SJSA1 (cell line): ENCODE measurements around the gene ZFPL1. TPM values are rescaled to one million over a fixed set of nuclear protein-coding genes. Genes with fewer than 3 reads are reported as not detected.

Experiments used
- DNase-seq, 2 experiments: peaks; one replicate each; pipeline ENCODE4 v3.0.0-alpha.2; 2015 to 2020; ENCODE audit warnings: low spot score in 2 of 2, low read depth in 1 of 2
- H3K27ac ChIP-seq: fragments of 250-450 bp; sonication (Bioruptor Pico); 2 replicates; pipeline ENCODE4 v1.5.1; 2020; ENCODE audit warnings: mild to moderate bottlenecking, moderate library complexity
- H3K27me3 ChIP-seq: fragments of 250-450 bp; sonication (Bioruptor Pico); replicated peaks from 2 replicates; pipeline ENCODE4 v1.5.1; 2020; ENCODE audit warnings: mild to moderate bottlenecking, moderate library complexity
- H3K36me3 ChIP-seq: fragments of 250-450 bp; sonication (Bioruptor Pico); 2 replicates; pipeline ENCODE4 v1.5.1; 2020; ENCODE audit warnings: mild to moderate bottlenecking
- H3K4me1 ChIP-seq: fragments of 250-450 bp; sonication (Bioruptor Pico); replicated peaks from 2 replicates; pipeline ENCODE4 v1.6.1; 2021; ENCODE audit warnings: mild to moderate bottlenecking
- H3K4me3 ChIP-seq: fragments of 250-450 bp; sonication (Bioruptor Pico); 2 replicates; pipeline ENCODE4 v1.5.1; 2020; ENCODE audit warnings: mild to moderate bottlenecking
- H3K9me3 ChIP-seq: fragments of 250-450 bp; sonication (Bioruptor Pico); replicated peaks from 2 replicates; pipeline ENCODE4 v1.5.1; 2020; ENCODE audit warnings: mild to moderate bottlenecking
- total RNA-seq: library from RNA; depleted of rRNA; stranded (reverse); fragments of >200 nt; shearing (Covaris generic); gene quantifications from 2 replicates; pipeline ENCODE4 v1.2.3, GENCODE V29; 2014

Gene ZFPL1
- total RNA-seq, 1 experiment from 2014 or later = 91.9 TPM

DNA sequence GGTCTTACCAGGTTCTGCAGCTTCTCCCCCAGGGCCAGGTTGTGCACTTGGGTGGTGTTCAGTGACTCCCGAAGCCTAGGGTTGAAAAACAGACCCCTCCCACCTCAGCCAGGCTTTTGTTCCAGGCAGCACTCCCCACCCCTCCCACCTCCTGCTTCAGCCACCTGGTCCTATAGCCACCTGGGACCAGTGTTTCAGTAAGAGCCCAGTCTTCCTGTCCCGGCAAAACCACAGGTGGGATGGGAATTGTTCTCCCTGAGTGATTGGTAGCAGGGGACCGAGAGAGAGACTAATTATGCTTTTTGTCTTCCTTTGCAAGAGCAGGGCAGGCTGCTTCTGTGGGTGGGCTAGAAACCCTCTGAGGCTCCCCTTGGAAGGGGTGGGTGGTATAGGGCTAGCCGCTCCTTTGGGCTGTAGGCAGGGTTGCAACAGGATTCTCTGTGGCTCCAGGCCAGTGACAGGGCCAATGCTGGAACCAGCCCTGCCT lies 17.2 kb upstream of the ZFPL1 start:
- no peak overlapping the region for H3K27ac ChIP-seq
- H3K4me3 ChIP-seq = no peak overlapping the region
- no peaks in the 10 kb centered on the region for H3K4me1 ChIP-seq
- no peak for DNase-seq
- no peaks in the 10 kb centered on the region for H3K27me3 ChIP-seq
- no peaks in the 10 kb centered on the region for H3K9me3 ChIP-seq
- H3K36me3 ChIP-seq = no peaks in the 10 kb centered on the region

DNA sequence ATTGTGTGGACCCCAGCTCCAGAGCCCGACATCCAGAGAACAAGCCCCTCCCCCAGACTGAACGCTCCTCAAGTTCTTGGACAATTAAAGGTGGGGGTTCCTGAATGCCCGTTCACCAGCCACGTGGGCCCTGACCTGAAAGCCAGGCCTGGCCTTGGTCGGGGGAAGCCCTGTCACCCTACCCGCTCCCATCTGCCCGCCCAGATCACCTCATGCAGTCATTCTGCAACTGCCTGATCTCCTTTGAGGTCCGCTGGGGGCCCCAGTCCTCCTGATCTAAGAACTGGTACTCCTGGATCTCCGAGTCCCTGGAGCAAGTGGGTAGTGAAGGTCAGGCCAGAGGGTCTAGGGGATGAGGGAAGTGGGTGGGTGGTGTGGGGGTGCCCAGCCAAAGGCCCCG lies 16.6 kb upstream of the ZFPL1 start:
- Histone ChIP-seq H3K27me3 (no peaks in the 10 kb centered on the region), H3K27ac (no peak overlapping the region), H3K36me3 (no peaks in the 10 kb centered on the region), H3K9me3 (no peaks in the 10 kb centered on the region), H3K4me3 (no peak overlapping the region), H3K4me1 (no peaks in the 10 kb centered on the region)
- no peak for DNase-seq

DNA sequence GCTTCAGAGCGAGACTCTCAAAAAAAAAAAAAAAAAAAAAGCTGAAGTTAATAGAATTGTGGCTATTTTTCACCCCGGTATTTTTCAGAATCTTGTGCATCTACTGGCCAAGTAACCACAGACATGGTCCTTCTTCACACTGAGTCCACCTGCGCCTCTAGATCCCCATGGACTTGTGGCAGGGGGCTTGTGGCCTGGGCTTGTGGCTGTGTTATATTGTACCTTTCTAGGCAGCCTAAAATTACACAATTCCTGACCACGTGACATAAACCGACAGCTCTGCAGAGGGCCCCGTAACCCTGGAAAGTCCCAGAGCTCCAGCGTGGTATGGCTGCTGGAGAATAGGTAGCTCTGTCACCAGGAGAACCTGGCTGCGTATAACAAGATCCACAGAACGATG lies 14.8 kb upstream of the ZFPL1 start:
- Histone ChIP-seq H3K4me1 (no peaks in the 10 kb centered on the region), H3K9me3 (no peaks in the 10 kb centered on the region), H3K27ac (no peak overlapping the region), H3K27me3 (no peaks in the 10 kb centered on the region), H3K4me3 (no peak overlapping the region), H3K36me3 (no peaks in the 10 kb centered on the region)
- DNase-seq = no peak

DNA sequence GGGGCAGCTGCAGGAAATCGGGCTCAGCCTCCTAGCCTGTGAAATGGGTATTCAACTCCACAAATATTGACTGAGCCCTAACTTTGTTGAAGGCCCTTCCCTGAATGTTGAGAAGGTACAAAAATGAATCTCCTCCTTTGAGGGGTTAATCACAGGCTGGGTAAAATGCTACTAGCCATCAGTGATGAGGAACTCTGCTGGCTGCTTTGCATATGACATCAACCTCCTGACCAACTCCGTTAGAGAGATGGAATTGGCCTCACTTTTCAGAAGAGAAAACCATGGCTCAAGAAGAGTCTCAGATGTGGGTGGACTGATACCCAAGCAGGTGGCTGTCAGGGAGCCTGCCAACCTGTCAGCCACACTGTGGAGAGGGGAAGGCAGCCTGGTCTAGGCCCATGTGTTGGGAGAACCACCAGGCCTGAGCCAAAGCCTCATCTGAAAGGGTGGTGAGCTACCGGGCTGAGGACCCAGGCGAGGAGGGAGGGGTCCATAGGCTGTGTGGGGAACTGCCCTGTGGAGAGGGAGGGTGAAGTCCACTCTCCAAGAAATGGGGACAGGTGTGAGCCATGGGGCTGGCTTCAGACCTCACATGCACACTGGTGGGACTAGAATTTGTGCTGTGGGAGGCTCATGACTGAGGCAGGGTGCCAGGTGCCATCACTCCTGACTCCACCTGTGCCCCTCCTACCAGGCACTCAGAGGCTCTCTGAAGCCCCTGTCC lies 12.0 kb upstream of the ZFPL1 start:
- no peaks in the 10 kb centered on the region for H3K27me3 ChIP-seq
- H3K36me3 ChIP-seq = peaks cover 16% of the 10 kb centered on the region
- H3K4me1 ChIP-seq = no peaks in the 10 kb centered on the region
- H3K27ac ChIP-seq = no peak overlapping the region
- DNase-seq = no peak
- no peaks in the 10 kb centered on the region for H3K9me3 ChIP-seq
- no peak overlapping the region for H3K4me3 ChIP-seq

DNA sequence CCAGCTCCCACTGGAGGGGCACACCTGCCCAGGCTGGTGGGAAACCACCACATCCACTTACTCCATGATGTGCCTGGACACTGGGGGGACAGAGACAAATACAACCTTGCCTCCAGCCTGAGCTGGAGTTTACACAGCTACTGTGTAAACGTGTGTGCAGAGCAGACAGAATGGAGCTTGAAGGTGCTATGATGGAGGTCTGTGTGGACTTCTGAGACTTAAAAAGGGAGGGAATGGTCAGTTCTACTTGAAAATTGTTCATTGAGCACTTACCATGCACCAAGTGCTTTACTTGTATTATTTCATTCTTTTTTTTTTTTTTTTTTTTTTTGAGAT lies 11.4 kb upstream of the ZFPL1 start:
- Histone ChIP-seq H3K9me3 (no peaks in the 10 kb centered on the region), H3K27me3 (no peaks in the 10 kb centered on the region), H3K27ac (no peak overlapping the region), H3K4me1 (no peaks in the 10 kb centered on the region), H3K36me3 (peaks cover 22% of the 10 kb centered on the region), H3K4me3 (no peak overlapping the region)
- no peak for DNase-seq

DNA sequence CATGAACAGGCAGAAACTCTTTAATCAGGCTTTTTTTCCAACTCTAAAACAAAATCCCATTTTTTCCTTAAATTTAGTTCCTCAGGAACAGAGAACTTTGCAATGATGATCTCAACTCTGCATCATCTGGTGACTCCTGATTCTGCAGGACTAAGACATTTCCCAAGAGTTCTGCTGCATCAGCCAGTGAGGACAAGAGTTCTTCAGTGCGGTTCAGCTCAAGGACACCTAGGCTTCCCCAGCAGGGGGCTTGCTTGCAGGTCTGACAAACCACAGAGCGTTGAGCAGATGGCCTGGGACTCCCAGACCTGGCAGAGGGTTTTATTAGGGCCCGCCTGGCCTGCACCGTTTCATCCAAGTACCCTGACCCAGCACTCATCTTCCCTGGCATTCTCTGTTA lies 6.6 kb upstream of the ZFPL1 start:
- peaks cover 69% of the 10 kb centered on the region for H3K36me3 ChIP-seq
- no peak overlapping the region for H3K27ac ChIP-seq
- no peaks in the 10 kb centered on the region for H3K27me3 ChIP-seq
- no peak overlapping the region for H3K4me3 ChIP-seq
- DNase-seq = no peak
- peaks cover under 1% of the 10 kb centered on the region for H3K4me1 ChIP-seq
- no peaks in the 10 kb centered on the region for H3K9me3 ChIP-seq

DNA sequence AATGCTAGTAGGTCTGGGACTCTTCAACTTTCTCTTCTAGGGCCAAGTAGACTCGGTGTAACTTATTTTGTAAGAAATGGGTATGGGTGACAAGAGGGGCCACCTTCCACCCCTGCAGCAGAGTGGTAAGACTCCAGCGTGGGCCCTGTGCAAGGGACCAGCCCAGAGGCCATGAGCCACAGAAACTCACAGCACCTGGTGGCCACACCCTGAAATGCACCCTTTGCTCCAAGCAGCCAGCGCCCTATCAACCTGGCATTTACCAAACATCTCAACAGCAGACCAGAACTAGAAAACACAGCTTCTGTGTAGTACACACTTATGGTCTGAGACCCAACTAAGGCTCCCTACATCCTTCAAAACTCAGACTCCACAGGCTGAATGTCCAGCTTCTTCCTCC lies 5.9 kb upstream of the ZFPL1 start:
- peaks cover 76% of the 10 kb centered on the region for H3K36me3 ChIP-seq
- H3K4me1 ChIP-seq = peaks cover 8% of the 10 kb centered on the region
- H3K27ac ChIP-seq = no peak overlapping the region
- no peaks in the 10 kb centered on the region for H3K27me3 ChIP-seq
- peak in 1 of 2 experiments; percentile 40 for DNase-seq
- H3K9me3 ChIP-seq = no peaks in the 10 kb centered on the region
- no peak overlapping the region for H3K4me3 ChIP-seq

DNA sequence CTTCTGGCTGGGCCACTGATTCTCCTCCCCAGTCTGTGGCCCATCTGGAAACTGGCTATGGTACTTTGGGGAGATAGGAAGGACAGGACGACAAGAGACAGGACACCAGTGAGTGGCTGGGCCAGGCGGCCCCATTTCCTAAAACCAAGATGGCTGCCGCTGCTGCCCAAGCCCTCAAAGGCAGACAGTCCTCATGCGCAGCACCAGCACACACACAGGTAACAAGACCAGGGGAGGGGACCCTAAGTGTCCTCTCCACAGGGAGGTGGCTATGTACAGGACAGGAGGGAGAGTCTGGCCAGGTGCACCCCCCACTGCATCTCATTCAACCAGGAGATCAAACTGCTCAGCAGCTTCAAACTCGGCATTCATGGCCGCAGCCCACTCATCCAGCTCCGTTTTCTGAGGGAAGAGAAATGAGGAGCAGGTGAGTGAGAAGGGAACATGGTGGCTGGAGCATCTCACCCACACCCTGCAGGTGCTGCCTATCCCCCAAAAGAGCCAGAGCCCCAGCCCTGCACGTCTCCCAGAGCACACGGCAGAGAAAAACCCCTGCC lies 5.2 kb upstream of the ZFPL1 start:
- no peak overlapping the region for H3K27ac ChIP-seq
- peaks cover 9% of the 10 kb centered on the region for H3K4me1 ChIP-seq
- H3K27me3 ChIP-seq = no peaks in the 10 kb centered on the region
- no peaks in the 10 kb centered on the region for H3K9me3 ChIP-seq
- no peak overlapping the region for H3K4me3 ChIP-seq
- no peak for DNase-seq
- peaks cover 83% of the 10 kb centered on the region for H3K36me3 ChIP-seq

DNA sequence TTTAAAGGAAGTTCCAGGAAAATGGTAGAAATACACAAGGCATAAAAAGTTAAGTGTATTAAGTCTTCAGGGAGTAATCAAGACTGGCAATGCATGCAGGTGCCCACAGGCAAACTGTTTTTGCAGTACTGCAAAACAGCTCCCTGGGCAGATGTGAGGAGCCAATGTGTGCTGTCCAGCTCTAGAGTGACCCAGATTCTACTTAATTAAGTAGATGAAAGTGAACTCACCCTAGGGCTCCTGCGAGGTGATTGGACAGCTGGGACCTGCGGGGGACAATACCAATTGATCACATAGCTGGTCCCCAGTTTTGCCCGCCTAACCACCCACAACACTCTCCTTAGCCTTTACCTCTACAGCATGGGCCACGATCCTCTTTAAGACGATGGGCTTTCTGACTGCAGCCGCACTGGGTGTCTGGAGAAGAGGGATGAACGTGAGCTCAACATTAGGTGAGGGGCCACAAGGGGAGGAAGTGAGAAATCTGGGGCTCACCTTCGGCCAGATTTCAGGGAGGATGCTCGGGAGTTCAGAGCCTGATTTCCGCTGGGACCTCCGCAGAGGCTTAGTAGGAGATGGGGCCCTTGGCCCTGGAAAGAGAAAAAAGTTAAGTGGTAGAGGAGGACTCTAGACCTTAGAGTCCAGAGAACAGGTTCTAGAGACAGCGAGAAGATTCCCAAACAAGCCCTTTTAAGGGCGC lies 738 bp upstream of the ZFPL1 start:
- no peaks in the 10 kb centered on the region for H3K9me3 ChIP-seq
- DNase-seq = peak in 1 of 2 experiments; percentile 27
- H3K27me3 ChIP-seq = no peaks in the 10 kb centered on the region
- peaks cover 91% of the 10 kb centered on the region for H3K36me3 ChIP-seq
- H3K4me1 ChIP-seq = peaks cover 16% of the 10 kb centered on the region
- H3K4me3 ChIP-seq = peak overlapping the region; percentile 76
- peak overlapping the region; percentile 80 for H3K27ac ChIP-seq

DNA sequence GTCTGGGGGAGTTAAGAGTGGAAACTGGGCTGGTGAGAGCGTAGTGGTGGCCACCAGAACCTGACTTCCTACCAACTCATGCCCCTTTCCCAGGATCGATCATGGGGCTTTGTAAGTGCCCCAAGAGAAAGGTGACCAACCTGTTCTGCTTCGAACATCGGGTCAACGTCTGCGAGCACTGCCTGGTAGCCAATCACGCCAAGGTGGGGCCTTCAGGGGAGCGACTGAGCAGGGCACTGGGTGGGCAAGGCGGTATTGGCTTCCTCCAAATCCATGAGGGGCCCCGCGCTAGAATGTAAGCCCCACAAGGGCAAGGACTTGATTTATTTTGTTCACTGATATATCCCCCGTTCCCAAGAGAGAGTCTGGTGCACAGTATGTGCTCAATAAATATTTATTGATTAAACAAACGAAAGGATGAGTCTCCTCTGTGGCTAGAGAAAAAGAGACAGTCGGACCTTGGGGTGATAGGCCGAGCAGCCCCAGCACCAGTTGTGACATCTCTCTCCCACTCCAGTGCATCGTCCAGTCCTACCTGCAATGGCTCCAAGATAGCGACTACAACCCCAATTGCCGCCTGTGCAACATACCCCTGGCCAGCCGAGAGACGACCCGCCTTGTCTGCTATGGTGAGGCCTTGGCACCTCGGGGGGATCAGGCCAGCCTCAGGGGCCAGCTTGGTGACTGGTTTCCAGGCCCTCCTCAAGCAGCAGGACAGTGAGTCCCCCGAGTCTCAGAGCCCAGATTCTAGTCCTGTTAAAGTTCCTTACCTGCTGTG lies 765 bp downstream of the ZFPL1 start:
- Histone ChIP-seq H3K36me3 (peaks cover 91% of the 10 kb centered on the region), H3K4me3 (peak overlapping the region; percentile 76)
- DNase-seq = no peak

DNA sequence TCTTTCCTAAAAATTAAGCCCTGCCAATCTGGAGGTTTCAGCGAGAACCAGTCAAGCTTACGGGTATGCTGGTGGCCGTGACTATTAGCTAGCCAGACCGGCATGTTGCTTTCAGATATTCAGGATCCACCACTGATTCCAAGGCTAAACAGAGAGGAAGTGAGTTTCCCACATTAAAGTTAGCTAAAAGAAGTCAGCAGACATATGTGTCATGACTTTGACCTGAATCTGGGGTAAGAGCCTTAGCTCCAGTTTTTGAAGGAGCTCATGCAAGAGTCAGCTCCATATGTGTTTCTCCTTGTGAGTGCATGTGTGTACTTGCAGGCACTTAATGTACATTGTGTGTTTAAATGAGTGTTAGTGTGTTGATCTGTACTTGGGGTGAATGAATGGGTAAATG lies 1.4 kb downstream of the ZFPL1 start:
- Histone ChIP-seq H3K4me3 (no peak overlapping the region), H3K27ac (no peak overlapping the region), H3K4me1 (peaks cover 16% of the 10 kb centered on the region), H3K36me3 (peaks cover 85% of the 10 kb centered on the region), H3K27me3 (no peaks in the 10 kb centered on the region), H3K9me3 (no peaks in the 10 kb centered on the region)
- DNase-seq = no peak

More for the DNA sequence above, 765 bp downstream of the ZFPL1 start:
- Histone ChIP-seq H3K4me1 (peaks cover 16% of the 10 kb centered on the region), H3K27me3 (no peaks in the 10 kb centered on the region), H3K9me3 (no peaks in the 10 kb centered on the region), H3K27ac (peak overlapping the region; percentile 80)

DNA sequence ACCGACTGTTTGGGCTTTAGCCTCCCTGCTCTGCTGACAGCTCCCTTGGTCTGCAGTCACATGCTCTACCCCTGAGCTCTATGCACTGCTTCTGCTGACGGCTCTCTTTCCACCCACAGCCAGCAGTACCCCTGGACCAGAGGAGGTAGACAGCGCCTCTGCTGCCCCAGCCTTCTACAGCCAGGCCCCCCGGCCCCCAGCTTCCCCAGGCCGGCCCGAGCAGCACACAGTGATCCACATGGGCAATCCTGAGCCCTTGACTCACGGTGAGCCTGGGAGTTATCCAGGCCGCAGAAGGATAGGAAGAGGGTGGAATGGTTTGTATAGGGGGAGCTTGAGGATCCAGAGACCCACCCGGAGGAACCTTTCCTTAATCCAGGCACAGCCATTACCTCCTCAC lies 2.8 kb downstream of the ZFPL1 start:
- no peaks in the 10 kb centered on the region for H3K9me3 ChIP-seq
- no peak overlapping the region for H3K27ac ChIP-seq
- peaks cover 16% of the 10 kb centered on the region for H3K4me1 ChIP-seq
- H3K36me3 ChIP-seq = peaks cover 71% of the 10 kb centered on the region
- no peak for DNase-seq
- H3K27me3 ChIP-seq = no peaks in the 10 kb centered on the region
- H3K4me3 ChIP-seq = no peak overlapping the region

DNA sequence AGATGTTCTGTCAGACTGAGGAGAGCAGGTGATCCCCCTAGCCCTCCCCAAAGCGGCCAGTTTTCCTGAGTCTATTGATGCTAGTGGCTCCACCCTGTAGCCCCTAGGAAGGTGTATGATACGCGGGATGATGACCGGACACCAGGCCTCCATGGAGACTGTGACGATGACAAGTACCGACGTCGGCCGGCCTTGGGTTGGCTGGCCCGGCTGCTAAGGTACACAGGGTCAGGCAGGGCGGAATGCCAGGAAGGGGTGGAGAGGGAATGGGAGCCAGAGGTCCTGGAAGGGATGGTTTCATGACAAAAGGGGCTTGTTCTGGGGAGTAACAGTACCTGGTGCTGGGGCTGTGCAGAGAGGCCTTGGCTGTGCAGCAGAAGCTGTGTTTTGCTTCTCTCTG lies 3.2 kb downstream of the ZFPL1 start:
- Histone ChIP-seq H3K27ac (no peak overlapping the region), H3K4me1 (peaks cover 16% of the 10 kb centered on the region), H3K9me3 (no peaks in the 10 kb centered on the region), H3K4me3 (no peak overlapping the region), H3K27me3 (no peaks in the 10 kb centered on the region), H3K36me3 (peaks cover 67% of the 10 kb centered on the region)
- no peak for DNase-seq

DNA sequence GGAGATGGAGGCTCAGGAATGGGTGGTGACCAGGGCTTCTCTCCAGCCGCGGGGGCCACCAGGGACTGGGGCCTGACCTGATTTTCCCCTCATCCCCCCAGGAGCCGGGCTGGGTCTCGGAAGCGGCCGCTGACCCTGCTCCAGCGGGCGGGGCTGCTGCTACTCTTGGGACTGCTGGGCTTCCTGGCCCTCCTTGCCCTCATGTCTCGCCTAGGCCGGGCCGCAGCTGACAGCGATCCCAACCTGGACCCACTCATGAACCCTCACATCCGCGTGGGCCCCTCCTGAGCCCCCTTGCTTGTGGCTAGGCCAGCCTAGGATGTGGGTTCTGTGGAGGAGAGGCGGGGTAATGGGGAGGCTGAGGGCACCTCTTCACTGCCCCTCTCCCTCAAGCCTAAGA lies 3.8 kb downstream of the ZFPL1 start:
- Histone ChIP-seq H3K27me3 (no peaks in the 10 kb centered on the region), H3K4me1 (peaks cover 12% of the 10 kb centered on the region), H3K9me3 (no peaks in the 10 kb centered on the region), H3K4me3 (no peak overlapping the region), H3K27ac (no peak overlapping the region), H3K36me3 (peaks cover 62% of the 10 kb centered on the region)
- DNase-seq = no peak
